Measurements from ENCODE around the gene APOM.

APOM gene

DNA sequence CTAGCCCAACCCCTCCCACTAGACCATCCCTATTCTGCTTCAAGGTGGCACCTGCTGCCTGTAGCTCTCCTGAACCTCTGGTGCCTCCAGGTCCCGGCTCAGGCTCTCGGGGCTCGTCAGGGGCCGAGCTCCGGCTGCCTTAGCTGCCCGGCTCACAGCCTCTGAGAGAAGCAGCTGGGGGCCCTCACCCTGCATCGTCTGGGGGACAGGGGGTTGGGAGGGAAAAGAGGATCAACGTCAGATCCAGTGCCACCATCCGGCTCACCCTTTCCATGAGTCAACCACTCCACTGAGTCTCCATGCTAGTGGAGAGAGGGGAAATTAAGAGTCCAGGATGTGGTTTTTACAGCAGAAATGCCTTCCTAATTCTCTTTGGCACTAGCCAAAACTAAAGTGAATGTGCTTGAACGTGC is 16.2 kb upstream of the APOM start:
- H3K9me3 Mint-ChIP-seq, result no peaks in the 10 kb centered on the region
- TF ChIP-seq, protein P1, sequence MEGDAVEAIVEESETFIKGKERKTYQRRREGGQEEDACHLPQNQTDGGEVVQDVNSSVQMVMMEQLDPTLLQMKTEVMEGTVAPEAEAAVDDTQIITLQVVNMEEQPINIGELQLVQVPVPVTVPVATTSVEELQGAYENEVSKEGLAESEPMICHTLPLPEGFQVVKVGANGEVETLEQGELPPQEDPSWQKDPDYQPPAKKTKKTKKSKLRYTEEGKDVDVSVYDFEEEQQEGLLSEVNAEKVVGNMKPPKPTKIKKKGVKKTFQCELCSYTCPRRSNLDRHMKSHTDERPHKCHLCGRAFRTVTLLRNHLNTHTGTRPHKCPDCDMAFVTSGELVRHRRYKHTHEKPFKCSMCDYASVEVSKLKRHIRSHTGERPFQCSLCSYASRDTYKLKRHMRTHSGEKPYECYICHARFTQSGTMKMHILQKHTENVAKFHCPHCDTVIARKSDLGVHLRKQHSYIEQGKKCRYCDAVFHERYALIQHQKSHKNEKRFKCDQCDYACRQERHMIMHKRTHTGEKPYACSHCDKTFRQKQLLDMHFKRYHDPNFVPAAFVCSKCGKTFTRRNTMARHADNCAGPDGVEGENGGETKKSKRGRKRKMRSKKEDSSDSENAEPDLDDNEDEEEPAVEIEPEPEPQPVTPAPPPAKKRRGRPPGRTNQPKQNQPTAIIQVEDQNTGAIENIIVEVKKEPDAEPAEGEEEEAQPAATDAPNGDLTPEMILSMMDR (IDR thresholded peaks at IDR 0.05; ENCODE audit: unreplicated experiment in 3 of 3), result no peak
- peaks cover 72% of the 10 kb centered on the region for H3K36me3 Mint-ChIP-seq (ENCODE audit: low read depth)
- H3K27me3 Mint-ChIP-seq (ENCODE audit: low read depth), result no peaks in the 10 kb centered on the region
- peak overlapping the region in 1 of 3 experiments; percentile 35 for H3K27ac Mint-ChIP-seq
- H3K4me3 Mint-ChIP-seq, result no peak overlapping the region
- H3K4me1 Mint-ChIP-seq, result no peaks in the 10 kb centered on the region

DNA sequence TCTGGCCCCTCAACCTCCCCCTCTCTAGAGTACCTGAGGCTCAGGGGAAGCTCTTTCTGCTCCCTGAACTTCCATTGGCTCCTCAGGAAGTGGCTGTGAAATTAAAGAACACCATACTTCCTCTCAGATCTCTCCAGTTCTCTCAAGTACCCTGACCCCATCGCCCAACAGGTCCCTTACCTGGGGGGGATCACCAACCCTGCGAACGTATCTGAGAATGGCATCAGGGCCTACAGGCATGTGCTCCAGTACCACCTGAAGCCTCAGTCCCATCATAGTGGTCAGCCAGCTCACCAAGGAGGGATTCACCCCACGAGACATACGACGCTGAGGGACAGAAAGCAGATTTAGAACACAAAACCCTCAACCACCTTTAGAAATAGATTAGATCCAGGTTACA is 15.1 kb upstream of the APOM start:
- Mint-ChIP-seq H3K4me1 (no peaks in the 10 kb centered on the region), H3K4me3 (no peak overlapping the region), H3K9me3 (no peaks in the 10 kb centered on the region), H3K27ac (no peak overlapping the region), H3K36me3 (ENCODE audit: low read depth) (peaks cover 73% of the 10 kb centered on the region), H3K27me3 (ENCODE audit: low read depth) (no peaks in the 10 kb centered on the region)
- TF ChIP-seq, protein P1 (IDR thresholded peaks at IDR 0.05; ENCODE audit: unreplicated experiment in 3 of 3), result no peak

GRCh38 chr6:31641370-31641769 is 14.3 kb upstream of the APOM start:
- TF ChIP-seq, protein P1 (IDR thresholded peaks at IDR 0.05; ENCODE audit: unreplicated experiment in 3 of 3), result no peak
- Mint-ChIP-seq H3K9me3 (no peaks in the 10 kb centered on the region), H3K27me3 (ENCODE audit: low read depth) (no peaks in the 10 kb centered on the region), H3K27ac (no peak overlapping the region), H3K4me1 (no peaks in the 10 kb centered on the region), H3K4me3 (no peak overlapping the region), H3K36me3 (ENCODE audit: low read depth) (peaks cover 71% of the 10 kb centered on the region)

DNA sequence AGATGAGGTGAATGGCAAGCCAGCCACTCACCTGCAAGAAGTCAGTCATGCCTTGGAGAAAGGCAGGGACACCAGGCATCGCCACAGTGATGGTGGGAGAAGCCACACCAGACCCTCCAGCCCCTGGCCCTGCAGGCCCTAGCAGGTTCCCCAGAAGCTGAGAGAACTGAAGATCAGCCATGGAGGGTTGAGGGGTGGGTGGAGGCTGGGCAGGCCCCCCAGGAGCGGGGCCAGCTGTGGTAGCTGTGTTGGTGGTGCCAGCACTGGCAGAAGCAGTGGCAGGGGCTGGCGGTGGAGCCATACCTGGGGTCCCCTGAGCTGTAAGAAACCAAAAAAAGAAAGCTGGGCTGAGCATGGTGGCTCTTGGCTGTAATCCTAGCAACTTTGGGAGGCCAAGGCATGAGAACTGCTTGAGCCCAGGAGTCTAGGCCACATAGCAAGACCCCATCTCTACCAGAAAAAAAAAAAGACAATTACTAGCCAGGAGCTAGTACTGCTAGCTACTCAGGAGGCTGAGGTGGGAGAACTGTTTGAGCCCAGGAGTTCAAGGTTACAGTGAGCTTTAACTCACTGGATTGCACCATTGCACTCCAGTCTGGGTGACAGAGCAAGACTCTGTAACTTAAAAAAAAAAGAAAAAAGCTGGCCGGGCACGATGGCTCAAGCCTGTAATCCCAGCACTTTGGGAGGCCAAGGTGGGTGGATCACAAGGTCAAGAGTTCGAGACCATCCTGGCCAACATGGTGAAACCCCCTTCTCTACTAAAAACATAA is 12.7 kb upstream of the APOM start:
- Mint-ChIP-seq H3K4me1 (no peaks in the 10 kb centered on the region), H3K9me3 (no peaks in the 10 kb centered on the region), H3K36me3 (ENCODE audit: low read depth) (peaks cover 68% of the 10 kb centered on the region), H3K27ac (no peak overlapping the region), H3K4me3 (no peak overlapping the region), H3K27me3 (ENCODE audit: low read depth) (no peaks in the 10 kb centered on the region)
- TF ChIP-seq, protein P1 (IDR thresholded peaks at IDR 0.05; ENCODE audit: unreplicated experiment in 3 of 3), result no peak

- Mint-ChIP-seq H3K27ac (no peak overlapping the region), H3K27me3 (ENCODE audit: low read depth) (no peaks in the 10 kb centered on the region), H3K4me3 (no peak overlapping the region), H3K4me1 (no peaks in the 10 kb centered on the region), H3K36me3 (ENCODE audit: low read depth) (peaks cover 74% of the 10 kb centered on the region), H3K9me3 (no peaks in the 10 kb centered on the region)
- TF ChIP-seq, protein P1 (IDR thresholded peaks at IDR 0.05; ENCODE audit: unreplicated experiment in 3 of 3), result no peak
Observed at GRCh38 chr6:31643818-31644454, 11.8 kb upstream of the APOM start.

Measured in nephron (organoid).